Fibroblast of mammary gland (primary cell): ENCODE data around the gene OR9A4.

ENCODE experiments used
- DNase-seq: peaks from one replicate; pipeline ENCODE4 v3.0.0-alpha.2; 2010; ENCODE audit warnings: low read depth
- H3K4me3 ChIP-seq: 2 replicates; pipeline ENCODE4 v1.5.1; 2011; ENCODE audit warnings: low read depth, mild to moderate bottlenecking, low read length, moderate library complexity; ENCODE audit not compliant: control insufficient read depth
- CTCF ChIP-seq: conservative IDR thresholded peaks from 2 replicates; pipeline ENCODE4 v1.5.1; 2011; ENCODE audit warnings: low read depth, low read length, inconsistent platforms; ENCODE audit not compliant: control insufficient read depth, insufficient read depth

The OR9A4 gene

GRCh38 chr7:141952461-141952860 lies 36.3 kb downstream of the OR9A4 start:
- TF ChIP-seq CTCF: no peak
- no peak for DNase-seq
- H3K4me3 ChIP-seq: no peak overlapping the region

GRCh38 chr7:141954334-141954733 lies 38.1 kb downstream of the OR9A4 start:
- no peak for TF ChIP-seq CTCF
- H3K4me3 ChIP-seq: no peak overlapping the region
- DNase-seq: no peak

GRCh38 chr7:141956084-141956483 lies 39.9 kb downstream of the OR9A4 start:
- H3K4me3 ChIP-seq: no peak overlapping the region
- no peak for TF ChIP-seq CTCF
- peak; percentile 33 for DNase-seq

GRCh38 chr7:141960687-141961422 lies 44.7 kb downstream of the OR9A4 start:
- H3K4me3 ChIP-seq: no peak overlapping the region
- no peak for DNase-seq
- no peak for TF ChIP-seq CTCF
